A673 (cell line): ENCODE measurements around the gene PSMD8. TPM values are rescaled to one million over a fixed set of nuclear protein-coding genes. Genes with fewer than 3 reads are reported as not detected.

Experiments
- BruUV-seq: library from RNA; stranded (reverse); fragments of 400-500 nt; replicated peaks from 2 replicates; lab custom pipeline; 2021; lab: Mats Ljungman, UMichigan
- CTCF ChIA-PET: fragments of 300-600 bp; sonication (Branson Sonifier 250); formaldehyde crosslinking; loops from one replicate; lab custom pipeline; 2022; ENCODE audit warnings: antibody characterized with exemption; lab: Charles Lee
- POLR2A ChIA-PET: fragments of 300-600 bp; sonication (Branson Sonifier 250); formaldehyde crosslinking; loops from one replicate; lab custom pipeline; 2022; ENCODE audit warnings: antibody characterized with exemption; ENCODE audit not compliant: low non-redundant PET; lab: Charles Lee
- DNase-seq: peaks from one replicate; pipeline ENCODE4 v3.0.0-alpha.2; 2015; ENCODE audit warnings: low spot score
- H3K27ac ChIP-seq: fragments of 200-600 bp; sonication (generic); 2 replicates; pipeline ENCODE4 v1.5.1; 2016; ENCODE audit warnings: mixed run types, low read depth, mild to moderate bottlenecking, mixed read lengths, antibody characterized with exemption, low read length; ENCODE audit not compliant: poor library complexity, severe bottlenecking
- H3K27me3 ChIP-seq: fragments of 200-600 bp; sonication (generic); replicated peaks from 2 replicates; pipeline ENCODE4 v1.6.1; 2017; ENCODE audit warnings: mixed run types, low read depth, mild to moderate bottlenecking, mixed read lengths, antibody characterized with exemption, low read length; ENCODE audit not compliant: insufficient read depth, poor library complexity
- H3K36me3 ChIP-seq: fragments of 200-600 bp; sonication (generic); 2 replicates; pipeline ENCODE4 v1.6.1; 2016; ENCODE audit warnings: mixed run types, mild to moderate bottlenecking, mixed read lengths, antibody characterized with exemption, low read length; ENCODE audit not compliant: insufficient read depth, poor library complexity, severe bottlenecking
- H3K4me1 ChIP-seq: fragments of 200-600 bp; sonication (generic); 2 replicates; pipeline ENCODE4 v1.6.1; 2017; ENCODE audit warnings: mixed run types, mild to moderate bottlenecking, mixed read lengths, antibody characterized with exemption, low read length; ENCODE audit not compliant: insufficient read depth, poor library complexity, severe bottlenecking
- H3K4me3 ChIP-seq: fragments of 200-600 bp; sonication (generic); 2 replicates; pipeline ENCODE4 v1.5.1; 2016; ENCODE audit warnings: low read depth, mixed run types, mild to moderate bottlenecking, mixed read lengths, low read length; ENCODE audit not compliant: poor library complexity, severe bottlenecking
- H3K9me3 ChIP-seq: fragments of 200-600 bp; sonication (generic); 2 replicates; pipeline ENCODE4 v1.6.1; 2016; ENCODE audit warnings: mixed run types, low read depth, mild to moderate bottlenecking, mixed read lengths, antibody characterized with exemption, low read length; ENCODE audit not compliant: poor library complexity, severe bottlenecking
- CTCF ChIP-seq: fragments of 300-800, 200-600 bp; sonication (generic); conservative IDR thresholded peaks from 2 replicates; pipeline ENCODE4 v1.5.1; 2017; ENCODE audit warnings: low read depth, mild to moderate bottlenecking, antibody characterized with exemption, low read length, moderate library complexity, mixed read lengths
- EZH2 ChIP-seq: fragments of 200-600 bp; sonication (generic); IDR thresholded peaks from 2 replicates; pipeline ENCODE4 v1.6.1; 2017; ENCODE audit warnings: borderline replicate concordance, low read depth, mild to moderate bottlenecking, mixed read lengths, antibody characterized with exemption, low read length; ENCODE audit not compliant: poor library complexity, severe bottlenecking
- intact Hi-C: fragments of 100-400 bp; cut with micrococcal nuclease; formaldehyde crosslinking; loops from one replicate; pipeline ENCODE4 v1.10.0; 2022; ENCODE audit not compliant: unreplicated experiment
- total RNA-seq: library from RNA; stranded (reverse); gene quantifications from 2 replicates; pipeline ENCODE4 v1.2.3, GENCODE V29; 2021

The PSMD8 gene
- total RNA-seq, 1 experiment from 2014 or later: 321 TPM

GRCh38 chr19:38346837-38347236 lies 27.5 kb upstream of the PSMD8 start:
- intact Hi-C loops: no loop called here
- ChIA-PET CTCF (no interaction called here), POLR2A (no interaction called here)
- Histone ChIP-seq H3K27me3 (no peaks in the 10 kb centered on the region), H3K4me3 (no peak overlapping the region), H3K4me1 (no peaks in the 10 kb centered on the region), H3K36me3 (no peaks in the 10 kb centered on the region), H3K27ac (no peak overlapping the region), H3K9me3 (no peaks in the 10 kb centered on the region)
- TF ChIP-seq EZH2 (no peak), CTCF (no peak)
- no TSS peak for BruUV-seq
- no peak for DNase-seq

- H3K9me3 ChIP-seq: no peaks in the 10 kb centered on the region
- TF ChIP-seq CTCF: no peak
- POLR2A ChIA-PET: no interaction called here
Observed at GRCh38 chr19:38350883-38351282, 23.5 kb upstream of the PSMD8 start.

GRCh38 chr19:38351865-38352395 lies 22.4 kb upstream of the PSMD8 start:
- H3K4me1 ChIP-seq: no peaks in the 10 kb centered on the region
- POLR2A ChIA-PET: no interaction called here
- no peak overlapping the region for H3K4me3 ChIP-seq
- TF ChIP-seq CTCF (no peak), EZH2 (no peak)
- intact Hi-C loops: no loop called here
- H3K27ac ChIP-seq: no peak overlapping the region
- H3K9me3 ChIP-seq: no peaks in the 10 kb centered on the region
- no peak for DNase-seq
- no peaks in the 10 kb centered on the region for H3K36me3 ChIP-seq
- BruUV-seq: no TSS peak
- CTCF ChIA-PET: no interaction called here
- H3K27me3 ChIP-seq: no peaks in the 10 kb centered on the region

More at GRCh38 chr19:38350883-38351282, 23.5 kb upstream of the PSMD8 start:
- no peaks in the 10 kb centered on the region for H3K36me3 ChIP-seq
- CTCF ChIA-PET: no interaction called here
- H3K4me1 ChIP-seq: no peaks in the 10 kb centered on the region
- intact Hi-C loops: no loop called here
- no peaks in the 10 kb centered on the region for H3K27me3 ChIP-seq
- BruUV-seq: no TSS peak
- no peak overlapping the region for H3K4me3 ChIP-seq
- DNase-seq: no peak
- no peak overlapping the region for H3K27ac ChIP-seq
